GM19438 (cell line): Measurements from ENCODE around the gene KRTAP1-1.
"Not testable (repeated sequence)": the region's sequence is repeated elsewhere in the genome, so short reads cannot be mapped to it uniquely, and the experiment has no call there.

Experiments
- ATAC-seq: cut with Tn5 transposase; IDR thresholded peaks from one replicate; pipeline ENCODE4 v1.9.1; 2021; ENCODE audit warnings: low read depth; ENCODE audit not compliant: unreplicated experiment

The KRTAP1-1 gene

GRCh38 chr17:41040783-41041571 lies at the start of gene KRTAP1-1:
KRTAP1-1 (minus strand) TSS chr17:41041450; CDS start chr17:41041397, 53 bp downstream.
- ATAC-seq = not testable (repeated sequence)

GRCh38 chr17:41088760-41089352 lies 47.6 kb upstream of the KRTAP1-1 start:
- not testable (repeated sequence) for ATAC-seq

DNA sequence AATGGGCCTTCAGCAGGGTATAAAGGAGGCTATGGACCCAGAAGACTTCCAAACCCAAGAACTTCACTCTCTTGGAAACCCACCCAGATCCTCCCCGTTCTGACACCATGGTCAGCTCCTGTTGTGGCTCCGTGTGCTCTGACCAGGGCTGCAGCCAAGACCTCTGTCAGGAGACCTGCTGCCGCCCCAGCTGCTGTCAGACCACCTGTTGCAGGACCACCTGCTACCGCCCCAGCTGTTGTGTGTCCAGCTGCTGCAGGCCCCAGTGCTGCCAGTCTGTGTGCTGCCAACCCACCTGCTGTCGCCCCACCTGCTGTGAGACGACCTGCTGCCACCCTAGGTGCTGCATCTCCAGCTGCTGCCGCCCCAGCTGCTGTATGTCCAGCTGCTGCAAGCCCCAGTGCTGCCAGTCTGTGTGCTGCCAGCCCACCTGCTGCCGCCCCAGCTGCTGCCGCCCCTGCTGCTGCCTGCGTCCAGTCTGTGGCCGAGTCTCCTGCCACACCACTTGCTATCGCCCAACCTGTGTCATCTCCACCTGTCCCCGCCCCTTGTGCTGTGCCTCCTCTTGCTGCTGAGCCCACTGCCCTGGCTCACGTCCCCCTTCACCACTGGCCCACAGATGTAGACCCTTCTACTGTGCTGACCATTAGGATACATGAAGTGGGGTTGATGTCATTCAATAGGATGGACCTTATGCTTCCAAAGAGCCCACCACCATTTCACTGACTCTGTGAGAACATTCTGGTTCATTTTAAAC lies 43.0 kb upstream of the KRTAP1-1 start, which contains the start of gene KRTAP4-7:
Gene KRTAP4-7 (plus strand): TSS at position 51 of the 757 bp plus-strand sequence. CDS start 57 bp downstream, at position 108.
- not testable (repeated sequence) for ATAC-seq

DNA sequence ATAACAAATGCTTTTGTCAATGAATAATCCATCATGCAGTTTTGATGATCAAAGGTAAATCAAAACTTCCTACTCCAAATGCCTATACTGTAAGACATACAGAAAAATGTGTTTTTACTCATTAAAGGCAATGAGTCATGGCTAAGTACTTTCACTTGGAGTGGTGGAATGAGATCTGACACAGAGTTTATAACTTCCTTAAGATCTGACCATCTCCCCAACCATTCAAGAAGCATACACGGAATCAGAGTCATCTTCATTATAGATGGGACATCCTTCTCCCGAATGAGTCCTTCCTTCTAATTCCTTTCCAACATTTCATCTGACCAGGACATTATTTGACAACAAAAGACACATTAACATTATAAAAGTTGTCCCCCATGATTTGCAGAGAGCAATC lies 42.2 kb upstream of the KRTAP1-1 start:
- ATAC-seq = not testable (repeated sequence)

DNA sequence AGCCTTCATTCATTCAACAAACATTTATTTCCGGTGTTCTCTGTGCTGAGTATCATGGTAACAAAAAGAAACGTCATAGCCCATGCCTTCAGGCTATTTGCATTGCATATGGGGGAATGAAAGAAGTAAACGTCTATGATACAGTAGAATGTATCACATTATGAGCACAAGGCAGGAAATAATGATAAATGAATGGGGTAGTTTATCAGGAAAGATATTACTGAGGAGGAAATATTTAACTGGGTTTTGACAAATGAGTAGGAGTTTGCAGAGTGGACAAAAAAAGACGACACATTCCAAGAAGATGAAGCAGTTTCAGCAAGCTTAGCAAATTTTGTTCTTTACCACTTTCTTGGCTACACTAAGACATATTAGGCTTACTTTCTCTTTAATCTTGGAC lies 41.4 kb upstream of the KRTAP1-1 start:
- no peak for ATAC-seq

- ATAC-seq = no peak
Observed at GRCh38 chr17:41076788-41077187, 35.5 kb upstream of the KRTAP1-1 start.

GRCh38 chr17:41073676-41074075 lies 32.4 kb upstream of the KRTAP1-1 start:
- no peak for ATAC-seq

DNA sequence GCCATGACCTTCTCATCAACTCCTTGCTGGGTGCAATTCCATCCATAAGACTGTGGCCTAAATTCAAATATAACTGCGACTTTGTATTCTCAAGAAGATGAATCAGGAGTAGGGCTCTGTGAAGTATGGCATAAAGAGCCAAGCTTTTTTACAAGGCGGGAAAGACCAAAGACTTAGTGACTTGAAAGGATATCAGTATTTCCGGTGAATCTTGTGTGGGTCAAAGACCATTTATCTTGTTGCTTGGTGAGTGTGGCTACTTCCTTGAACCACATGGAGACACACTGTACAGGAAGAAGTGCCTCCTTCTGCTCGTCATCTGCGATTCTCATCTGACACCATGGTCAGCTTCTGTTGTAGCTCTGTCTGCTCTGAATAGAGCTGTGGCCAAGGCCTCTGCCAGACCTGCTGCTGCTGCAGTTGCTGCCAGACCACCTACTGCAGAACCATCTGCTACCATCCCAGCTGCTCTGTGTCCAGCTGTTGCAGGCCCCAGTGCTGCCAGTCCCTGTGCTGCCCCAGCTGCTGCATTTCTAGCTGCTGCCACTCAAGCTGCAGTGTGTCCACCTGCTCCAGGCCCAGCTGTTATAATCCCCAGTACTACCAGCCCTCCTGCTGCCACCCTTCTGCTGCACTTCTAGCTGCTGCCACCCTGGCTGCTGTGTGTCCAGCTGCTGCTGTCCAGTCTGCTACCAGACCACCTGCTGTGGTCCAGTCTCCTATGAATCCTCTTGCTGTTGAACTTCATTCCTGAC lies 30.5 kb upstream of the KRTAP1-1 start:
- no peak for ATAC-seq

GRCh38 chr17:41069031-41069430 lies 27.8 kb upstream of the KRTAP1-1 start:
- no peak for ATAC-seq

GRCh38 chr17:41067281-41067680 lies 26.0 kb upstream of the KRTAP1-1 start:
- ATAC-seq = no peak

- no peak for ATAC-seq
Observed at GRCh38 chr17:41065829-41066624, 24.8 kb upstream of the KRTAP1-1 start, which contains the start of gene KRTAP2-4. KRTAP2-4 (minus strand) TSS chr17:41065879; CDS start chr17:41065845, 34 bp downstream.

GRCh38 chr17:41065016-41065689 lies 23.9 kb upstream of the KRTAP1-1 start:
- not testable (repeated sequence) for ATAC-seq

DNA sequence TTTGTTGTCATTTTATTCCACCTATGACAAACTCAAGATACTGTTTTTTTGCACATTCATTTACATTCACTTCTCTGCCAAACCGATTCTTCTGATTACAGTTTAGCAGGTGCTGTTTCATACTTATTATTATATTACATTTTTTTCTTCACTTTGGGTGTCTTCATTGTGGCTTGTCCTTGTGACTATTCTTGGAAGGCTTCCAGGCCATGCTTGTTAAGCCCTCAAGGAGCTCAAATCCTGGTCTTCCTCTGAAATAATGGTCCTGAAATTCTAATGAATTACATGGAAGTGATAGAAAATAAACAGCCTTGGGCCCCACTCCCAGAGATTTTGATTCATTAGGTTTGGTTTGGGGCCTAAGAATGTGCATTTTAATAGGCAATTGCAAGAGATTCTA lies 23.1 kb upstream of the KRTAP1-1 start:
- ATAC-seq = no peak

DNA sequence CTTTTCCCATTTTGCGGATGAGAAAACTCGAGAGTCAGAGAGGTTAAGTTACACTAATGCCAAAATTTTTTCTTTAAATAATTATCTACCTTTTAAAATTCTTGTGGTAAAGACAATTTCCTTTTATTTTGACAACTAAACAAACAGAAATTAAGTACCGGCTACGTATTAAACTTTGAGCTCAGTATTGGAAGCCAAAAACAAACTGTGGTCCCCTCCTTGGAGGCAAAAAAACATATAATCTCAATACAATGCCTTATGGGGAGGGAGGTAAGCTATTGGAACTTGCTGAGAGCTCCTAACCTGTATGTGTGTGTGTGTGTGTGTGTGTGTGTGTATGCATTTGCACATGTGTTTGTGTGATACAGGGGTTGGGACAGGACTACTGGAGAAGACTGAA lies 22.2 kb upstream of the KRTAP1-1 start:
- no peak for ATAC-seq

GRCh38 chr17:41061964-41062363 lies 20.7 kb upstream of the KRTAP1-1 start:
- no peak for ATAC-seq

- ATAC-seq = no peak
Observed at GRCh38 chr17:41060052-41060604, 18.9 kb upstream of the KRTAP1-1 start, which contains the start of gene KRTAP2-3. KRTAP2-3 (minus strand) TSS chr17:41060114; CDS start chr17:41060050, 64 bp downstream.

GRCh38 chr17:41059276-41060051 lies 18.2 kb upstream of the KRTAP1-1 start:
- ATAC-seq = not testable (repeated sequence)

GRCh38 chr17:41058741-41059140 lies 17.5 kb upstream of the KRTAP1-1 start:
- no peak for ATAC-seq
